Astrocyte of the cerebellum (primary cell): ENCODE data around the gene KRT85.
A peak's percentile ranks its signal among the peaks of the same experiment; 100 is the strongest.

ENCODE experiments used
- DNase-seq: peaks from one replicate; pipeline ENCODE4 v3.0.0-alpha.2; 2011; ENCODE audit warnings: low read depth
- H3K4me3 ChIP-seq: 2 replicates; pipeline ENCODE4 v1.5.1; 2011; ENCODE audit warnings: mild to moderate bottlenecking, low read depth, low read length, moderate library complexity
- CTCF ChIP-seq: IDR thresholded peaks from 2 replicates; pipeline ENCODE4 v1.5.1; 2012; ENCODE audit warnings: low read length, low read depth, moderate library complexity, mild to moderate bottlenecking; ENCODE audit errors: missing control alignments
- in situ Hi-C: cut with HindIII; loops from 2 replicates; pipeline ENCODE4 v1.10.0; 2017; ENCODE audit warnings: low sequenced_read_pairs

Gene KRT85

GRCh38 chr12:52387859-52388258, 20.6 kb upstream of the KRT85 start:
- in situ Hi-C loops, result no loop called here
- H3K4me3 ChIP-seq, result no peak overlapping the region
- TF ChIP-seq CTCF, result no peak
- DNase-seq, result no peak

GRCh38 chr12:52385226-52385702, 18.0 kb upstream of the KRT85 start, which contains the start of gene KRT84:
Gene KRT84, minus strand, starts transcription at chr12:52385652. Its CDS starts 67 bp downstream, at chr12:52385585.
- no peak within 1 kb of the TSS for H3K4me3 ChIP-seq
- in situ Hi-C loops, result no loop called here
- TF ChIP-seq CTCF, result no peak
- DNase-seq, result no peak

- DNase-seq, result no peak
- no peak for TF ChIP-seq CTCF
- in situ Hi-C loops, result no loop called here
- no peak overlapping the region for H3K4me3 ChIP-seq
Observed at GRCh38 chr12:52383331-52383730, 16.1 kb upstream of the KRT85 start.

GRCh38 chr12:52382854-52383253, 15.6 kb upstream of the KRT85 start:
- TF ChIP-seq CTCF, result no peak
- no peak overlapping the region for H3K4me3 ChIP-seq
- DNase-seq, result no peak
- in situ Hi-C loops, result no loop called here

GRCh38 chr12:52381206-52381605, 13.9 kb upstream of the KRT85 start:
- no peak overlapping the region for H3K4me3 ChIP-seq
- no peak for TF ChIP-seq CTCF
- in situ Hi-C loops, result no loop called here
- no peak for DNase-seq

GRCh38 chr12:52380271-52380694, 13.0 kb upstream of the KRT85 start:
- DNase-seq, result no peak
- H3K4me3 ChIP-seq, result no peak overlapping the region
- in situ Hi-C loops, result no loop called here
- peak; percentile 71 for TF ChIP-seq CTCF

- no peak overlapping the region for H3K4me3 ChIP-seq
- in situ Hi-C loops, result no loop called here
- TF ChIP-seq CTCF, result no peak
- no peak for DNase-seq
Observed at GRCh38 chr12:52379536-52379935, 12.3 kb upstream of the KRT85 start.
